NK-92 (cell line): ENCODE results near the gene UPP1.

Experiments used
- DNase-seq: peaks from one replicate; lab custom pipeline; 2025; ENCODE audit not compliant: unreplicated experiment; lab: John Stamatoyannopoulos, UW

Gene UPP1

GRCh38 chr7:48085433-48085791 is 3.7 kb upstream of the UPP1 start:
- DNase-seq: no peak

- no peak for DNase-seq
Measured at GRCh38 chr7:48085942-48086341, 3.1 kb upstream of the UPP1 start.

GRCh38 chr7:48087349-48087748 is 1.7 kb upstream of the UPP1 start:
- no peak for DNase-seq

- no peak for DNase-seq
Measured at GRCh38 chr7:48088559-48089045, 463 bp upstream of the UPP1 start.

GRCh38 chr7:48090095-48090805 is 1.2 kb downstream of the UPP1 start:
- no peak for DNase-seq

- DNase-seq: no peak
Measured at GRCh38 chr7:48091506-48092433, 2.7 kb downstream of the UPP1 start.

- no peak for DNase-seq
Measured at GRCh38 chr7:48094861-48095293, 5.8 kb downstream of the UPP1 start.

- DNase-seq: no peak
Measured at GRCh38 chr7:48096273-48096672, 7.2 kb downstream of the UPP1 start.

- DNase-seq: no peak
Measured at GRCh38 chr7:48097521-48098231, 8.6 kb downstream of the UPP1 start.

- no peak for DNase-seq
Measured at GRCh38 chr7:48098846-48099245, 9.8 kb downstream of the UPP1 start.

- no peak for DNase-seq
Measured at GRCh38 chr7:48099781-48100180, 10.7 kb downstream of the UPP1 start.

GRCh38 chr7:48101352-48101751 is 12.3 kb downstream of the UPP1 start:
- DNase-seq: no peak

- no peak for DNase-seq
Measured at GRCh38 chr7:48101968-48102367, 12.9 kb downstream of the UPP1 start.

- no peak for DNase-seq
Measured at GRCh38 chr7:48102530-48102929, 13.5 kb downstream of the UPP1 start.

- no peak for DNase-seq
Measured at GRCh38 chr7:48105045-48105444, 16.0 kb downstream of the UPP1 start.

GRCh38 chr7:48106906-48107659 is 18.0 kb downstream of the UPP1 start:
- no peak for DNase-seq

GRCh38 chr7:48107926-48108472 is 18.9 kb downstream of the UPP1 start:
- DNase-seq: no peak

- no peak for DNase-seq
Measured at GRCh38 chr7:48108959-48109847, 20.1 kb downstream of the UPP1 start.

- DNase-seq: no peak
Measured at GRCh38 chr7:48109848-48110663, 21.0 kb downstream of the UPP1 start.
